Measurements from ENCODE around the gene TEX38.

DNA sequence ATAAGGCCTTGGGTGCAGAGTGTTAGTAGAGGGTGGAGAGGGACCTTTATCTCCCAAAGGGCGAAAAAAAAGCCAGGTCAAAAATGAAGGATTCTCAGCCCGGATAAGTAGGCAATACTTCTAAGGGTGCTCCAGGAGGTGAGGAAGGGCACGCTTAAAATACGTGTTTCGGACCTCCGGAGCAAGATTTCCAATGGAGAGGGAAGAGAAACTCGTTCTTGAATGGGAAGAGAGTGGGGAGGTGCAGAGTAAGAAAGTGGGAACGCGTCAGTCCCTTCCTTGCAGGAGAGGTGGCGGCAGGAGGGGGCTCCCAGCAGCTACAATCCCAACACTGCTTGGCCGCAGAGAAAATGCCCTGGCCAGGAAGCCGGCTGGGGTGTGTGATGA is 46.7 kb downstream of the TEX38 start:
- TF ChIP-seq HEYL (CRISPR knock-in tag; IDR thresholded peaks at IDR 0.05) (no peak), MAZ (IDR thresholded peaks at IDR 0.05; ENCODE audit: borderline replicate concordance, low read depth, low read length) (no peak), RCOR1 (IDR thresholded peaks at IDR 0.05; ENCODE audit: low read depth, low read length) (no peak), POLR2A (IDR thresholded peaks at IDR 0.05; ENCODE audit: low read length) (no peak), FOXS1 (CRISPR knock-in tag; IDR thresholded peaks at IDR 0.05) (no peak)
- TF ChIP-seq, protein P1, sequence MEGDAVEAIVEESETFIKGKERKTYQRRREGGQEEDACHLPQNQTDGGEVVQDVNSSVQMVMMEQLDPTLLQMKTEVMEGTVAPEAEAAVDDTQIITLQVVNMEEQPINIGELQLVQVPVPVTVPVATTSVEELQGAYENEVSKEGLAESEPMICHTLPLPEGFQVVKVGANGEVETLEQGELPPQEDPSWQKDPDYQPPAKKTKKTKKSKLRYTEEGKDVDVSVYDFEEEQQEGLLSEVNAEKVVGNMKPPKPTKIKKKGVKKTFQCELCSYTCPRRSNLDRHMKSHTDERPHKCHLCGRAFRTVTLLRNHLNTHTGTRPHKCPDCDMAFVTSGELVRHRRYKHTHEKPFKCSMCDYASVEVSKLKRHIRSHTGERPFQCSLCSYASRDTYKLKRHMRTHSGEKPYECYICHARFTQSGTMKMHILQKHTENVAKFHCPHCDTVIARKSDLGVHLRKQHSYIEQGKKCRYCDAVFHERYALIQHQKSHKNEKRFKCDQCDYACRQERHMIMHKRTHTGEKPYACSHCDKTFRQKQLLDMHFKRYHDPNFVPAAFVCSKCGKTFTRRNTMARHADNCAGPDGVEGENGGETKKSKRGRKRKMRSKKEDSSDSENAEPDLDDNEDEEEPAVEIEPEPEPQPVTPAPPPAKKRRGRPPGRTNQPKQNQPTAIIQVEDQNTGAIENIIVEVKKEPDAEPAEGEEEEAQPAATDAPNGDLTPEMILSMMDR (IDR thresholded peaks at IDR 0.05): no peak
- TF ChIP-seq, protein P2, sequence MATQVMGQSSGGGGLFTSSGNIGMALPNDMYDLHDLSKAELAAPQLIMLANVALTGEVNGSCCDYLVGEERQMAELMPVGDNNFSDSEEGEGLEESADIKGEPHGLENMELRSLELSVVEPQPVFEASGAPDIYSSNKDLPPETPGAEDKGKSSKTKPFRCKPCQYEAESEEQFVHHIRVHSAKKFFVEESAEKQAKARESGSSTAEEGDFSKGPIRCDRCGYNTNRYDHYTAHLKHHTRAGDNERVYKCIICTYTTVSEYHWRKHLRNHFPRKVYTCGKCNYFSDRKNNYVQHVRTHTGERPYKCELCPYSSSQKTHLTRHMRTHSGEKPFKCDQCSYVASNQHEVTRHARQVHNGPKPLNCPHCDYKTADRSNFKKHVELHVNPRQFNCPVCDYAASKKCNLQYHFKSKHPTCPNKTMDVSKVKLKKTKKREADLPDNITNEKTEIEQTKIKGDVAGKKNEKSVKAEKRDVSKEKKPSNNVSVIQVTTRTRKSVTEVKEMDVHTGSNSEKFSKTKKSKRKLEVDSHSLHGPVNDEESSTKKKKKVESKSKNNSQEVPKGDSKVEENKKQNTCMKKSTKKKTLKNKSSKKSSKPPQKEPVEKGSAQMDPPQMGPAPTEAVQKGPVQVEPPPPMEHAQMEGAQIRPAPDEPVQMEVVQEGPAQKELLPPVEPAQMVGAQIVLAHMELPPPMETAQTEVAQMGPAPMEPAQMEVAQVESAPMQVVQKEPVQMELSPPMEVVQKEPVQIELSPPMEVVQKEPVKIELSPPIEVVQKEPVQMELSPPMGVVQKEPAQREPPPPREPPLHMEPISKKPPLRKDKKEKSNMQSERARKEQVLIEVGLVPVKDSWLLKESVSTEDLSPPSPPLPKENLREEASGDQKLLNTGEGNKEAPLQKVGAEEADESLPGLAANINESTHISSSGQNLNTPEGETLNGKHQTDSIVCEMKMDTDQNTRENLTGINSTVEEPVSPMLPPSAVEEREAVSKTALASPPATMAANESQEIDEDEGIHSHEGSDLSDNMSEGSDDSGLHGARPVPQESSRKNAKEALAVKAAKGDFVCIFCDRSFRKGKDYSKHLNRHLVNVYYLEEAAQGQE (IDR thresholded peaks at IDR 0.05): no peak
- TF ChIP-seq, protein P3, sequence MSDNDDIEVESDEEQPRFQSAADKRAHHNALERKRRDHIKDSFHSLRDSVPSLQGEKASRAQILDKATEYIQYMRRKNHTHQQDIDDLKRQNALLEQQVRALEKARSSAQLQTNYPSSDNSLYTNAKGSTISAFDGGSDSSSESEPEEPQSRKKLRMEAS (IDR thresholded peaks at IDR 0.05): no peak

Data from A549 (cell line).